SH-SY5Y (cell line): Measurements from ENCODE around the gene ALDH6A1.

Experiments used
- GATA2 ChIP-seq: IDR thresholded peaks from 2 replicates; pipeline ENCODE4 v1.6.1; 2011; ENCODE audit warnings: mild to moderate bottlenecking, low read depth, low read length
- GATA3 ChIP-seq: IDR thresholded peaks from 2 replicates; pipeline ENCODE4 v1.6.1; 2011; ENCODE audit warnings: low read depth, mild to moderate bottlenecking, low read length, moderate library complexity

GRCh38 chr14:74085828-74086227 lies 1.6 kb upstream of the ALDH6A1 start:
- TF ChIP-seq GATA2 (no peak), GATA3 (no peak)
